NCI-H2171 (cell line): Measurements from ENCODE around the gene ATP5PD.
"Not testable (repeated sequence)": the region's sequence is repeated elsewhere in the genome, so short reads cannot be mapped to it uniquely, and the experiment has no call there.

ENCODE experiments used
- DNase-seq: peaks from one replicate; lab custom pipeline; 2025; lab: John Stamatoyannopoulos, UW

Gene ATP5PD

GRCh38 chr17:75077496-75078283 is 30.9 kb upstream of the ATP5PD start:
- no peak for DNase-seq

- no peak for DNase-seq
Observed at GRCh38 chr17:75077072-75077495, 30.3 kb upstream of the ATP5PD start.

- DNase-seq, result no peak
Observed at GRCh38 chr17:75075597-75076336, 29.0 kb upstream of the ATP5PD start.

GRCh38 chr17:75074532-75074931 is 27.8 kb upstream of the ATP5PD start:
- DNase-seq, result no peak

- no peak for DNase-seq
Observed at GRCh38 chr17:75073618-75074047, 26.9 kb upstream of the ATP5PD start.

GRCh38 chr17:75072909-75073308 is 26.1 kb upstream of the ATP5PD start:
- not testable (repeated sequence) for DNase-seq

GRCh38 chr17:75071478-75072271 is 24.9 kb upstream of the ATP5PD start:
- not testable (repeated sequence) for DNase-seq

- DNase-seq, result no peak
Observed at GRCh38 chr17:75069783-75070182, 23.0 kb upstream of the ATP5PD start.

- no peak for DNase-seq
Observed at GRCh38 chr17:75068750-75069149, 22.0 kb upstream of the ATP5PD start.

- no peak for DNase-seq
Observed at GRCh38 chr17:75067856-75068255, 21.1 kb upstream of the ATP5PD start.

- no peak for DNase-seq
Observed at GRCh38 chr17:75065562-75066151, 18.9 kb upstream of the ATP5PD start.

- DNase-seq, result no peak
Observed at GRCh38 chr17:75064867-75065561, 18.2 kb upstream of the ATP5PD start.

- no peak for DNase-seq
Observed at GRCh38 chr17:75064460-75064859, 17.7 kb upstream of the ATP5PD start.

- no peak for DNase-seq
Observed at GRCh38 chr17:75064040-75064439, 17.3 kb upstream of the ATP5PD start.

- DNase-seq, result no peak
Observed at GRCh38 chr17:75063626-75064025, 16.9 kb upstream of the ATP5PD start.

- no peak for DNase-seq
Observed at GRCh38 chr17:75063201-75063600, 16.4 kb upstream of the ATP5PD start.

GRCh38 chr17:75061618-75062017 is 14.8 kb upstream of the ATP5PD start:
- no peak for DNase-seq

- no peak for DNase-seq
Observed at GRCh38 chr17:75061055-75061438, 14.3 kb upstream of the ATP5PD start.

- no peak for DNase-seq
Observed at GRCh38 chr17:75060434-75061054, 13.8 kb upstream of the ATP5PD start.

- DNase-seq, result peak; percentile 26
Observed at GRCh38 chr17:75059369-75060345, 12.9 kb upstream of the ATP5PD start.
